Breast epithelium (tissue), 4 donors: ENCODE measurements around the gene CLMN. TPM values are rescaled to one million over a fixed set of nuclear protein-coding genes. Genes with fewer than 3 reads are reported as not detected.

Source experiments
- DNase-seq, 2 donors: peaks; one replicate each; pipeline ENCODE4 v3.0.0-alpha.2; 2019; ENCODE audit warnings: low spot score in 2 of 2
- H3K27ac ChIP-seq, 2 donors: fragments of 200-600 bp; sonication (generic) in 1 of 2; one replicate each; pipeline ENCODE4 v1.5.1; 2016 to 2019; ENCODE audit warnings: mild to moderate bottlenecking in 1 of 2
- H3K27me3 ChIP-seq, 2 donors: fragments of 200-600 bp; sonication (generic) in 1 of 2; one replicate each; pipeline versions ENCODE4 v1.5.1 to v1.6.0; 2017 to 2019; ENCODE audit warnings: control low read depth in 1 of 2, mild to moderate bottlenecking in 1 of 2
- H3K36me3 ChIP-seq: fragments of 200-600 bp; one replicate; pipeline ENCODE4 v1.5.1; 2019
- H3K4me1 ChIP-seq, 2 donors: fragments of 200-600 bp; sonication (generic); one replicate each; pipeline ENCODE4 v1.5.1; 2016 to 2019; ENCODE audit warnings: control low read depth in 1 of 2
- H3K4me3 ChIP-seq, 3 donors: fragments of 200-600 bp; sonication (generic); 1 replicate in 2 of 3; 2 replicates in 1 of 3; pipeline ENCODE4 v1.5.1; 2016 to 2019; ENCODE audit warnings: mild to moderate bottlenecking in 3 of 3, moderate library complexity in 2 of 3
- H3K9me3 ChIP-seq, 2 donors: fragments of 200-600 bp; sonication (generic) in 1 of 2; one replicate each; pipeline ENCODE4 v1.5.1; 2016 to 2019; ENCODE audit warnings: control low read depth in 1 of 2
- POLR2A ChIP-seq: fragments of 450-650 bp; IDR thresholded peaks from one replicate; pipeline ENCODE4 v1.6.1; 2016; ENCODE audit warnings: antibody characterized with exemption, mild to moderate bottlenecking, moderate library complexity
- POLR2AphosphoS5 ChIP-seq, 3 donors: sonication (generic); formaldehyde crosslinking; IDR thresholded peaks; one replicate each; pipeline ENCODE4 v1.6.1; 2017; ENCODE audit warnings: antibody characterized with exemption in 3 of 3
- intact Hi-C: fragments of 100-400 bp; cut with DNase I; formaldehyde crosslinking; loops from one replicate; pipeline ENCODE4 v1.15.1; 2023; ENCODE audit warnings: low total_unique reads
- total RNA-seq, 3 donors: library from RNA; depleted of rRNA; stranded (reverse); fragments of >200 nt; gene quantifications; one replicate each; pipeline ENCODE4 v1.1.0, GENCODE V29; 2016
- TF ChIP-seq, protein P1 (sequence below), 3 donors: fragments of 450-650 bp; IDR thresholded peaks; one replicate each; pipeline ENCODE4 v1.5.1; 2016 to 2017; ENCODE audit warnings: antibody characterized with exemption in 3 of 3, mild to moderate bottlenecking in 3 of 3, moderate library complexity in 3 of 3

CLMN gene
- total RNA-seq, 3 donors from 2014 or later = 23.7 to 73.6 (median 48.5) TPM

DNA sequence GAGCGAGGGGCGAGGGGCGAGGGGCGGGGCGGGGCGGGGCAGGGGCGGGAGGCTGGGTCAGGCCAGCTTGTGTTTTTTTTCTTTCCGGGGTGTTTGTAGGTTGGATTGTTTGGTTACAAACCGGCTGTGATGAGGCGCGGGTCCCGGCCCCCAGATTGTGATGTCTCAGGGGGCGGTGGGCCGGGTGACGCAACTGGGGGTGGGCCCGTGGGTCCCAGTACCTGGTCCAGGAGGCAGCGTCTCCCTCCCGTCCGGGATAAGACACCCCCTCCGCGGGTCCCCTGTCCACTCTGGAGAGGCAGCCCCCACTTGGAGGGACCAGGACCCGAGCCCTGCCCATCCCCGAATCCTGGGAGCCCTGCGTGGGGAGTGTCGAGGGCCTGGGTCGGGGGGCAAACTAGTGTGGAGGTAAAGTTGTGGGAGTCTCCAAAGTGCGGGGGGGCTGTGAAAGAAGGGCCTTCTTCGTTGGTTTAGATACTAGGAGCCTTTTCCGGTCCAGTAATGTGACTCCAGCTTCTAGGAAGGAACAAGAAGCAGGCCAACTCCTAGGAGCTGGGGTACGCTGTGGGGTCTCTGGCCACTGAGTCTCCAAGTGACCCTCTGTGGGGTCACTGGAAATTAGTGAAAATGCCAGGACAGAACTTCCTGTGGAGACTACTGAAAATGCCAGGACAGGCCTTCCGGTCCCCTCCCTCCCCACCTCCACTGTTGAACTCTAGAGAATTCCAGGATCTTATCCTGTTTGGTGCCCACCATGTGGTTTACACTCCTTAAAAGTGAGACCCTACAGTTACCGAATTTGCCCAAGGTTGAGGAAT is 579 bp upstream of the CLMN start:
- H3K4me1 ChIP-seq = no peaks in the 10 kb centered on the region
- intact Hi-C loops = no loop called here
- H3K27me3 ChIP-seq = no peaks in the 10 kb centered on the region
- no peaks in the 10 kb centered on the region for H3K9me3 ChIP-seq
- DNase-seq = peak in 1 of 2 donors; percentile 40
- peak overlapping the region; percentile 91 to 95 for H3K27ac ChIP-seq
- peak overlapping the region; percentile 45 to 95 (median 87) for H3K4me3 ChIP-seq
- TF ChIP-seq, protein P1, sequence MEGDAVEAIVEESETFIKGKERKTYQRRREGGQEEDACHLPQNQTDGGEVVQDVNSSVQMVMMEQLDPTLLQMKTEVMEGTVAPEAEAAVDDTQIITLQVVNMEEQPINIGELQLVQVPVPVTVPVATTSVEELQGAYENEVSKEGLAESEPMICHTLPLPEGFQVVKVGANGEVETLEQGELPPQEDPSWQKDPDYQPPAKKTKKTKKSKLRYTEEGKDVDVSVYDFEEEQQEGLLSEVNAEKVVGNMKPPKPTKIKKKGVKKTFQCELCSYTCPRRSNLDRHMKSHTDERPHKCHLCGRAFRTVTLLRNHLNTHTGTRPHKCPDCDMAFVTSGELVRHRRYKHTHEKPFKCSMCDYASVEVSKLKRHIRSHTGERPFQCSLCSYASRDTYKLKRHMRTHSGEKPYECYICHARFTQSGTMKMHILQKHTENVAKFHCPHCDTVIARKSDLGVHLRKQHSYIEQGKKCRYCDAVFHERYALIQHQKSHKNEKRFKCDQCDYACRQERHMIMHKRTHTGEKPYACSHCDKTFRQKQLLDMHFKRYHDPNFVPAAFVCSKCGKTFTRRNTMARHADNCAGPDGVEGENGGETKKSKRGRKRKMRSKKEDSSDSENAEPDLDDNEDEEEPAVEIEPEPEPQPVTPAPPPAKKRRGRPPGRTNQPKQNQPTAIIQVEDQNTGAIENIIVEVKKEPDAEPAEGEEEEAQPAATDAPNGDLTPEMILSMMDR (IDR thresholded peaks at IDR 0.05) = peak in 1 of 3 donors; percentile 12
- no peak for TF ChIP-seq POLR2A
- no peaks in the 10 kb centered on the region for H3K36me3 ChIP-seq

DNA sequence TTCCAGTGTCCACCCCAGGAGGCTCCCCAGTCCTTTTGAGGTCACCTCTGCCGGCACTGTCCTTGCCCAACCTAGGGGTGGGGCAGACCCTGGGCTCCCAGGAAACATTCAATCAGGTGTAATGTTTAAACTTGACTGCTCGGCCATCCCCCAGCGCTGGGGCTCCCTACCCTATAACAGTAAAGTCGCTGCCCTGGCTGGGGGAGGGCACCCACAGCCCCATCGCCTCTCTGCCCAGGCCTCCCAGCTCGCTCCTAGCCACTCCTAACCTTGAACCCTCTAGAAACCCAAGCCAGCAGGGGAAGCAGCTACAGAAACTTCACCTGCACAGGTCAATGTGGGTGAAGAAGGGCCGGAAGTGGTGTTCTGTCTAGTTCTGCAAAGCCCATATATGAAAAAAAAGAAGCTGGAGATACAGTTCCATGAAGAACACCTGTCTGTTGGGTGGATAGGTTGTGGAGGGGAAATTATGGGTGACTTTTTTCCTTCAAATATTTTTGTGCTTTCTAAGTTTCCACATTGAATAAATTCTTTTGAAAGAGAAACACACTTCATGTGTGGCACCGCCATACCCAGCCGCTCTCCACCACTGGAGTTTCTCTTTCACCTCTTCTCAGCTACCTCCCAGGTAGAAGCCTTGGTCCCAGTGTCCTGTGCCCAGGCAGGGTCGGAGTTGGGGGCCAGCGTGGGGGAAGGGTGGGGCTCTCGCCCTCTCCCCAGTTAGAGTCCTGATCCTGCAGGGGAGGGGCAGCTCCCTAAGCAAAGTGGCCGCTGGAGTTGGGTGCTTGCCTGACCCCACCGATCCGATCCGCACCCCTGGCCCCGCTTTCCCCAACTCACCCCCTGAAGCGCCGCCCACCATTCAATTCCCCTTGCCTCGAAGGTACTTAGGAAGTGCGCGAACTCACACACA is 1.1 kb downstream of the CLMN start:
- Histone ChIP-seq H3K9me3 (no peaks in the 10 kb centered on the region), H3K27me3 (no peaks in the 10 kb centered on the region), H3K36me3 (no peaks in the 10 kb centered on the region), H3K4me3 (peak overlapping the region; percentile 56 to 95 (median 87)), H3K27ac (peak overlapping the region; percentile 92 to 95), H3K4me1 (peaks cover 7 to 9% of the 10 kb centered on the region in 2 donors)
- DNase-seq = peak in 1 of 2 donors; percentile 43
- intact Hi-C loops = no loop called here
- TF ChIP-seq POLR2A (no peak), POLR2AphosphoS5 (IDR thresholded peaks at IDR 0.05) (no peak)
- TF ChIP-seq, protein P1 (IDR thresholded peaks at IDR 0.05) = no peak

DNA sequence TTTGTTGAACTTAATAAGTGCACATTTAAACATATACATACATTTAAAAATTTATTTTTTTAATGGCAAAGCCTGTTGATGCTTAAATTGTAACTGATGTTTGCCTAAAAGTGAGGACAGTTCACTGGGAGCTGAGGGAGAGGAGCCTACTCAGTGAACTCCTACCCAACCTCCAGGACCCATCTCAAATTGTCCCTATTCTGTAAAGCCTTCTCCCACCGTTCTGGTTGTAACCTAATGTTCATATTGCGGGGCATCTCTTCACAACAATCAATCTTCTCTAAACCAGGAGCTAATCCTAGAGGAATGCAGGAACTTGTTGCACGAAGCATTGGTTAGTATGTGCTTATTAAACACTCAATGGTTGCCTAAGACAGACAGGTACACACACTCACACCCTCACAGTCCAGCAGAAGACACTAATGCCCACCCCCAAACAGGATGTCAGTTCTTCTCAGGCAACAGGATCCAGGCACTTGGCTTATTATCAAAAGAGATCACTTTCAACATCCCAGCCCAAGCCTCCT is 1.8 kb downstream of the CLMN start:
- H3K27me3 ChIP-seq = no peaks in the 10 kb centered on the region
- TF ChIP-seq POLR2AphosphoS5 (IDR thresholded peaks at IDR 0.05) = no peak
- TF ChIP-seq, protein P1 (IDR thresholded peaks at IDR 0.05) = no peak
- TF ChIP-seq POLR2A = no peak
- no peak for DNase-seq
- intact Hi-C loops = no loop called here
- peak overlapping the region; percentile 92 to 95 for H3K27ac ChIP-seq
- peaks cover 7 to 9% of the 10 kb centered on the region in 2 donors for H3K4me1 ChIP-seq
- peak overlapping the region; percentile 56 to 95 (median 87) for H3K4me3 ChIP-seq
- H3K9me3 ChIP-seq = no peaks in the 10 kb centered on the region
- H3K36me3 ChIP-seq = no peaks in the 10 kb centered on the region

DNA sequence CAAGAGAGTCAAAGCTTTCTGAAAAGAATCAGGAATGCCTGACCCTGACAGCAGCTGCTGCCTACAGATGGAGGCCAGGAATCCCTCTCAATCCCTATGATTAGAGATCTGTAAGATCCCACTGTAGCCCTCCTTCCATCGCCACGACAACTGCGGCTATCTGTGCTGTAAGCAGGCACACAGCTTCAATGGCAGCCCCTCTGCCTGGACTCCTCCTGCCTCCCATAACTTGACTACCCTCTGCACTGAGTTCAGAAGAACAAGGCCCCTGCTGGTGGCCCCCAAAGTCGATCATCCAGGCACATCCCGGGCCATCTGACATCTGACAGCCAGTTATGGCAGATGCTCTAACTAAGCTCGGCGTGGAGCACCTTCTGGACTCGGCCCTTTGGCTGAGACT is 2.9 kb downstream of the CLMN start:
- Histone ChIP-seq H3K4me1 (peaks cover 7 to 9% of the 10 kb centered on the region in 2 donors), H3K27me3 (no peaks in the 10 kb centered on the region), H3K27ac (peak overlapping the region; percentile 73 to 92), H3K9me3 (no peaks in the 10 kb centered on the region), H3K4me3 (no peak overlapping the region), H3K36me3 (no peaks in the 10 kb centered on the region)
- TF ChIP-seq POLR2AphosphoS5 (IDR thresholded peaks at IDR 0.05) (no peak), POLR2A (no peak)
- TF ChIP-seq, protein P1 (IDR thresholded peaks at IDR 0.05) = no peak
- intact Hi-C loops = no loop called here
- no peak for DNase-seq
